ENCODE results near the gene MEX3A.

Gene MEX3A

GRCh38 chr1:156067262-156067661, 15.0 kb downstream of the MEX3A start:
- Histone ChIP-seq H3K4me3 (no peak overlapping the region), H3K9me3 (no peaks in the 10 kb centered on the region), H3K36me3 (peaks cover 0 to 13% (median 0%) of the 10 kb centered on the region in 3 donors), H3K4me1 (no peaks in the 10 kb centered on the region), H3K27ac (no peak overlapping the region), H3K27me3 (no peaks in the 10 kb centered on the region)
- DNase-seq = no peak
- intact Hi-C loops (cut with DNase I; ENCODE audit: low total_unique reads) = no loop called here
- no peak for TF ChIP-seq CTCF (IDR thresholded peaks at IDR 0.05)

- no peak for TF ChIP-seq CTCF (IDR thresholded peaks at IDR 0.05)
- Histone ChIP-seq H3K36me3 (peaks cover 0 to 13% (median 0%) of the 10 kb centered on the region in 3 donors), H3K4me1 (no peaks in the 10 kb centered on the region), H3K4me3 (no peak overlapping the region), H3K9me3 (no peaks in the 10 kb centered on the region), H3K27ac (no peak overlapping the region), H3K27me3 (no peaks in the 10 kb centered on the region)
- intact Hi-C loops (cut with DNase I; ENCODE audit: low total_unique reads) = no loop called here
- DNase-seq = no peak
These were observed 16.4 kb downstream of the MEX3A start for GRCh38 chr1:156065871-156066270.

- intact Hi-C loops (cut with DNase I; ENCODE audit: low total_unique reads) = no loop called here
These were observed 17.1 kb downstream of the MEX3A start for GRCh38 chr1:156065212-156065611.

GRCh38 chr1:156064615-156065014, 17.6 kb downstream of the MEX3A start:
- Histone ChIP-seq H3K4me3 (no peak overlapping the region), H3K36me3 (peaks cover 0 to 8% (median 0%) of the 10 kb centered on the region in 3 donors), H3K27ac (no peak overlapping the region), H3K9me3 (no peaks in the 10 kb centered on the region), H3K4me1 (no peaks in the 10 kb centered on the region), H3K27me3 (no peaks in the 10 kb centered on the region)
- DNase-seq = no peak
- no peak for TF ChIP-seq CTCF (IDR thresholded peaks at IDR 0.05)
- intact Hi-C loops (cut with DNase I; ENCODE audit: low total_unique reads) = no loop called here

More at GRCh38 chr1:156065212-156065611, 17.1 kb downstream of the MEX3A start:
- no peak for DNase-seq
- Histone ChIP-seq H3K27ac (no peak overlapping the region), H3K36me3 (peaks cover 0 to 13% (median 0%) of the 10 kb centered on the region in 3 donors), H3K27me3 (no peaks in the 10 kb centered on the region), H3K4me1 (no peaks in the 10 kb centered on the region), H3K9me3 (no peaks in the 10 kb centered on the region), H3K4me3 (no peak overlapping the region)
- TF ChIP-seq CTCF (IDR thresholded peaks at IDR 0.05) = no peak

- DNase-seq = no peak
- Histone ChIP-seq H3K27me3 (no peaks in the 10 kb centered on the region), H3K4me1 (no peaks in the 10 kb centered on the region), H3K9me3 (no peaks in the 10 kb centered on the region), H3K27ac (no peak overlapping the region), H3K4me3 (no peak overlapping the region), H3K36me3 (peaks cover 0 to 6% (median 0%) of the 10 kb centered on the region in 3 donors)
- no peak for TF ChIP-seq CTCF (IDR thresholded peaks at IDR 0.05)
- intact Hi-C loops (cut with DNase I; ENCODE audit: low total_unique reads) = no loop called here
These were observed 18.3 kb downstream of the MEX3A start for GRCh38 chr1:156063997-156064285.

- Histone ChIP-seq H3K36me3 (peaks cover 0 to 11% (median 10%) of the 10 kb centered on the region in 3 donors), H3K4me3 (no peak overlapping the region), H3K4me1 (no peaks in the 10 kb centered on the region), H3K27ac (no peak overlapping the region), H3K27me3 (no peaks in the 10 kb centered on the region), H3K9me3 (no peaks in the 10 kb centered on the region)
- no peak for TF ChIP-seq CTCF (IDR thresholded peaks at IDR 0.05)
- no peak for DNase-seq
- intact Hi-C loops (cut with DNase I; ENCODE audit: low total_unique reads) = no loop called here
These were observed 20.1 kb downstream of the MEX3A start for GRCh38 chr1:156062189-156062588.
